GM19372 (cell line): ENCODE results near the gene ZDHHC3.

Experiments
- ATAC-seq: cut with Tn5 transposase; IDR thresholded peaks from one replicate; pipeline ENCODE4 v1.9.1; 2021; ENCODE audit warnings: mild to moderate bottlenecking, low read depth, moderate library complexity; ENCODE audit not compliant: unreplicated experiment

ZDHHC3 gene

GRCh38 chr3:44902628-44903027, 73.3 kb downstream of the ZDHHC3 start:
- no peak for ATAC-seq

- no peak for ATAC-seq
Measured at GRCh38 chr3:44899683-44900367, 76.1 kb downstream of the ZDHHC3 start.

DNA sequence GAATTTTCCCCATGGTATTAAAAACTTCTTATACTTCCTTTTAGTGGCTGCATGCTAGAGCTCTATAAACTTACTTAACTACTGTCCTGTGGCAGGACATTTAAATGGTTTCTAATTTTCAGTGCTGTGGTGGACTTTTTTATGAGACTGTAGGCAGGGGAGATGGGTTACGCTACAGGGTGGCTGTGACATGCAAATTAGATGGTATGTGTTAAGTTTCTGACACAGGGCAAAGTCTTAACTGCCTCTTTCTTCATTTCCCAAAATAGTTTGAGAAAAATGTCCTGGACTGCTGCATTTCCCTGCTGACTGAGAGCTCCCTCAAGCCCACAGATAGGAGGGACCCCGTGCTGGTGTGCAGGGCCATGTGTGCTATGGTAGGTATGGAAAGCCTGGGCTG, 79.5 kb downstream of the ZDHHC3 start:
- no peak for ATAC-seq

DNA sequence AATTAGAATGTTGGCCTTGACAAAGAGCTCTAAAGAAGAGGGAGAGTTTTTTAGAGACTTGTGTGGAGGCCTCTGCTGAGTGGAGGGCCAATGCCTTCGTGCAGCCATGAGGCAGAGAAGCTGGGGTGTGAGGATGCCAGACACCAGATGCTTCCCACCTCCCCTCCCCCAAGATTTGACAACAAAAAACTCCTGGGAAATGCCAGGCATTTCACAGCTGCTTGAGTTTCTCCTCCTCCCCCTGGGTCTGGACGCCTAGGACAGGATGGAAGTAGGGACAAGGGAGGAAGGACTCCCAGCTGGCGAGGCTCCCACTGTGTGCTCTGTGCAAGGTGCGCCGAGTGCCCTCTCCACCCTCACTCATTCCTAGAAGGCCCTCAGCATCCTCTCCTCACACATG, 81.5 kb downstream of the ZDHHC3 start:
- ATAC-seq, result no peak

DNA sequence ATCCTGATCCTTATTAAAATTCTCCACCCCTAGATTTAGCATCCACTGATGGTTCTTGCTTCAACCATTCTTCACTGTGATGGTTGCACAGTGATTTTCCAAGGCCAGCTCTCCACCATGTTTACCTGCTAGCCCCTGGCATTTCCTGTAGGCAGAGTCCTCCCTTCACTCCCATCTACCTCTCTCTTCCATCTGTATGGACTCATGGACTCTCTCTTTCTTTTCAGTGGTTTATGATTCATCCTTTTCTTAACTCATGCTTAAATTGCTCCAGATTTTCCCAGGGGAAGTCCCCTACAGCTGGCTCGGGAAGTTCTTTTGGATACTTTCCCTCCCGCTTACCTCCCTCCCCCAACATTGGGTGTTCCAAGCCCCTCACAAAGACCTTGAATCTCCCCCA, 82.9 kb downstream of the ZDHHC3 start:
- no peak for ATAC-seq

DNA sequence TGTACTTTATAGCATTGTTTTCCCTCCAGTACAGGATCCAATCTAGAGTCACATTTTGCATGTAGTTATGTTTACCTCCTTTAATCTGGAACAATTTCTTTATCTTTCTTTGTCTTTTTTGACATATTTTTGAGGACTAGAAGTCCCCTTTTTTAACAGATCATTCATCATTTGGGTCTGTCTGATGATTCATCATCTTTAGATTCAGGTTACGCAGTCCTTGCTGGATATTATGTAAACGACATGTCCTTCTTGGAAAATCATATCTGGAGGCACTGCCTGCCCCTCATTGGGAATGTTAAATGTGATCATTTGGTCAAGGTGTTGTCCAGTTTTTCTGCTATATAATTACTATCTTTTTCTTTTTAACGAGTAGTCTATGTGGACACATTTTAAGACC, 83.3 kb downstream of the ZDHHC3 start:
- no peak for ATAC-seq

GRCh38 chr3:44890852-44891251, 85.1 kb downstream of the ZDHHC3 start:
- ATAC-seq, result no peak

GRCh38 chr3:44890258-44890657, 85.7 kb downstream of the ZDHHC3 start:
- ATAC-seq, result no peak

DNA sequence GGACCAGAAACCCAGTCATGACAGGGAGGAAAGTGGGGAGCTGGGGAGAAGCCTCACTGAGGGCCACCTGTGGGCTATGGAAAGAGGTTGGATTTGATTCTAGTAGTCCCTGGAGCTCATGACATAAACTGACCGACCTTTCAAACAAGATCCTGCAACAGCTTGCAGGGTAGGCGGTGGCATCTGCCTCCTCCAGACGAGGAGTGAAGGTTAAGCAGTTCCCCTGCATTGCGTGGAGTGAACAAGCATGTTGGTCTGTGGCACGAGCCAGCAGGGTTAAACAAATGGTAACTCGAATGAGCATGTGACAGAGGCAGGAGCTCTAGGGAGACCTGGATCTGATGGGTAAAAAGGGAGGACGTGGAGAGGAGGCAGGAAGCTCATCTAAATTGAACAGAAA, 88.9 kb downstream of the ZDHHC3 start:
- ATAC-seq, result no peak

- ATAC-seq, result no peak
Measured at GRCh38 chr3:44886561-44886960, 89.4 kb downstream of the ZDHHC3 start.

DNA sequence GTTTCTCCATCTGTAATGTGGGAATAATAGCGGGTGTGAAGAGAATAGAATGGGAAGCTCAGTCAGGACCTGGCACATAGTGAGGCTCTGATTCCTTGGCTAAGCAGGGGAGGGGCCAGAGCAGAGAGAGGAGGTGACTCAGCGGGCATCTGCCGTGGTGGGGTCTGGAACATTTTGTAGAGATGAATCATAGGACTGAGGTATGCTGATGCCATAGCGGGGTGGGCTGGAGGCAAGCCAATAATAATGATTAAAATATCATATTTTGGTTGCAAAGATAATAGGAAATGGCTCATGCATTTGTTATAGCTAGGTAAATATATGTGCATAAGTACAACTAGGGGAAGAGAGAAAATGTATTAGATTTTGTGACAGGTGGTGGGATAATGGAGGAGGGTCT, 90.4 kb downstream of the ZDHHC3 start:
- no peak for ATAC-seq

DNA sequence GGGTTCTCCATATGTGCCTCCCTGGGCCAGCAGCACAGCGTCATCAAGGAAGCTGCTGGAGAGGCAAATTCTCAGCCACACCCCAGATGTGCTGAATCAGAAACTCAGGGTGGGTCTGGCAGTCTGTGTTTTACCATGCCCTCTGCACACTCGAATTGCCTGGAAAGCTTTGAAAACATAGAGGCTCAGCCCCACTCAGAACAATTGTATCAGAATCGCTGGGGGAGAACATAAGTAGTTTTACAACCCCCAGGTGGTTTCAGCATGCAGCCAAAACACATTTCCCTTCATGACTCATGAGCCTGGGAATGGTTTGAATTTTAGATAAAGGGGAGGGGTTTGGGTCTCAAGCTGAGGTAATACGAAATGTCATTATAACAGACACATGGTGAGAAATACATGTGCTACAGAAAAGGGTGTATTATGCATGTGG, 92.0 kb downstream of the ZDHHC3 start:
- no peak for ATAC-seq

DNA sequence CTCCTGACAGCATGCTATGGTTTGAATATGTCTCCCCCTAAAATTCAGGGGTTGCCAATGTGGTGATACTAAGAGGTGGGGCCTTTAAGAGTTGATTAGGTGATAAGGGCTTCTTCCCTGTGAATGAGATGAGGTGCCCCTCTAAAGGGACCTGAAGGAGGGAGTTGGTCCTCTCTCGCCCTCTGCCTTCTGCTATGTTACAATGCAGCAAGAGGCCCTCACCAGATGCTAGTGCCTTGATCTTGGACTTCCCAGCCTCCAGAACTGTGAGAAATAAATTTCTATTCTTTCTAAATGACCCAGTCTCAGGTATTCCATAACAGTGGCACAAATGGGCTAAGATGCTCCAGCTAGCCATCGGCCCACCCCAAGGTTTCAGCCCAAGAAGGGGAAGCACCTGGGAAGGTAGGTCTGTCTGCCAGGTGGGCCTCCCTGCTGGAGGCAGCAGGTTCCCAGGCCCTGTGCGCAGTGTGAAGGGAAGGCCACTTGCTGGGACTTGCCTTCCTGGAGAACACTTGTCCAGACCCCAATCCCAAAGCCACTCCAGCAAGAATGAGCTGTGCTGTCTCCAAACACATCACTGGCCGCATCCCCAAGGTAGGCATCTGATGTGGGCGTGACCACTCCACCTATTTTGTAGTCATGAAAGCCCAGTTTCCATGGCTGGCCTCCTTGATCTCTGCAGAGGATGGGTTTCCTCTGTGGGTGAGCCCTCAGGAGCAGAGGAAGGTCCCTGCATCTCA, 92.6 kb downstream of the ZDHHC3 start:
- ATAC-seq, result no peak

GRCh38 chr3:44880284-44880683, 95.7 kb downstream of the ZDHHC3 start:
- no peak for ATAC-seq

DNA sequence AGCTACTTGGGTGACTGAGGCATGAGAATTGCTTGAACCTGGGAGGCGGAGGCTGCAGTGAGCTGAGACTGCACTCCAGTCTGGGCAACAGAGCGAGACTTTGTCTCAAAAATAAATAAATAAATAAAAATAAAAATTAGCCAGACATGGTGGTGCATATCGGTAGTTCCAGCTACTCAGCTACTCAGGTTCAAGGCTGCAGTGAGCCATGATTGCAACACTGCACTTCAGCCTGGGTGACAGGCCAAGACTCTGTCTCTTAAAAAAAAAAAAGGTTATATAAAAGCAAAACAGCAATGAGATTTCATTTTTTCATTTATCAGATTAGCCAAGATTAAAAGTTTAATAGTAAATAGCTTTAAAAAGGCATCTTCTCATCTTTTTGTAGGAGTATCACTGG, 98.6 kb downstream of the ZDHHC3 start:
- no peak for ATAC-seq

- no peak for ATAC-seq
Measured at GRCh38 chr3:44875596-44875995, 100.4 kb downstream of the ZDHHC3 start.
